Measurements from ENCODE around the gene OTUB2. TPM values are rescaled to one million over a fixed set of nuclear protein-coding genes. Genes with fewer than 3 reads are reported as not detected.

OTUB2 gene
- total and polyA plus RNA-seq, 2 experiments from 2014 or later, result 1.3 to 1.9 TPM

DNA sequence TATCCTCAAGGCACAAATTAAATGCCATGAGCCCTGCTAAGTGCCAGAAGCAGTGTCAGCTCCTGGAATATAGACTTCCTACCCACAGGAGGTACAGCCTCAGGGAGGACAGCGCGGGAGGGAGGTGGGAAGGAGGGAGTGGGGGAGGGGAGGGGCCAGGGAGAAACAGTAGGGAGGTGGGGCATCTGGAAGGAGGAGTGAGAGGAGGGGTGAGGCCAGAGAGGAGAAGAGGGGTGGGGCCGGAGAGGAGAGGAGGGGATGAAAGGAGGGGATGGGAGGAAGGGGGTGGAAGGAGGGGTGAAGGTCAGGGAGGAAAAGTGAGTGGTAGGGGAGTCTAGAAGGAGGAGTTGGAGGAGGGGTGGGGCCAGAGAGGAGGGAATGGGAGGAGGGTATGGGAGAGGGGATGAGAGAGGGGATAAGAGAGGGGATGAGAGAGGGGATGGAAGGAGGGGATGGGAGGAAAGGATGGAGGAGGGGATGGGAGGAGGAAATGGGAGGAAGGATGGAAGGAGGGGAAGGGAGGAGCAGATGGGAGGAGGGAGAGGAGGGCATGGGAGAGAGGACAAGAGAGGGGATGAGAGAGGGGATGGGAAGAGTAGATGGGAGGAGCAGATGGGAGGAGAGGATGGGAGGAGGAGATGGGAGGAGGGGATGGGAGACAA is 38.2 kb upstream of the OTUB2 start:
- 79 to 83% methylated on average over 2 to 3 of the region's 3 CpGs for WGBS, 2 experiments (ENCODE audit: low coverage in 1 of 2, low lambda C conversion rate in 2 of 2, missing lambda C conversion rate in 2 of 2)
- in situ Hi-C loops (cut with MboI), result no loop called here
- H3K27ac ChIP-seq, result no peak overlapping the region

GRCh38 chr14:93989939-93990338 is 36.2 kb upstream of the OTUB2 start:
- 83 to 84% methylated on average over 4 of the region's 4 CpGs for WGBS, 2 experiments (ENCODE audit: low coverage in 1 of 2, low lambda C conversion rate in 2 of 2, missing lambda C conversion rate in 2 of 2)
- Histone ChIP-seq H3F3A (ENCODE audit: insufficient read depth) (peaks cover 8% of the 10 kb centered on the region; the same call in 1 of the 2 replicates), H3K27ac (no peak overlapping the region), H3K79me2 (ENCODE audit: insufficient read depth) (no peaks in the 10 kb centered on the region), H3K4me3 (no peak overlapping the region), H3K9me2 (ENCODE audit: insufficient read depth) (no peaks in the 10 kb centered on the region), H2AFZ (no peak overlapping the region), H3K4me2 (ENCODE audit: unreplicated experiment) (no peak overlapping the region), H3K27me3 (replicated peaks; ENCODE audit: insufficient read depth) (no peaks in the 10 kb centered on the region), H3K9ac (no peak overlapping the region), H4K20me1 (ENCODE audit: insufficient read depth) (no peaks in the 10 kb centered on the region), H3K4me1 (ENCODE audit: insufficient read depth) (peaks cover 13% of the 10 kb centered on the region), H3K9me3 (ENCODE audit: low read depth) (no peaks in the 10 kb centered on the region), H3K36me3 (ENCODE audit: low read depth) (no peaks in the 10 kb centered on the region)
- TF ChIP-seq EZH2 (IDR thresholded peaks at IDR 0.05; ENCODE audit: insufficient read depth, poor library complexity, severe bottlenecking), result no peak
- TF ChIP-seq EZH2phosphoT487 (IDR thresholded peaks at IDR 0.05; ENCODE audit: insufficient read depth, low read depth), result no peak
- in situ Hi-C loops (cut with MboI), result no loop called here
- DNase-seq, result no peak

More for the DNA sequence above, 38.2 kb upstream of the OTUB2 start:
- Histone ChIP-seq H3K9ac (no peak overlapping the region), H2AFZ (no peak overlapping the region), H3K79me2 (ENCODE audit: insufficient read depth) (no peaks in the 10 kb centered on the region), H3K4me3 (no peak overlapping the region), H3K27me3 (replicated peaks; ENCODE audit: insufficient read depth) (no peaks in the 10 kb centered on the region), H3K36me3 (ENCODE audit: low read depth) (no peaks in the 10 kb centered on the region), H3K9me3 (ENCODE audit: low read depth) (no peaks in the 10 kb centered on the region), H3F3A (ENCODE audit: insufficient read depth) (peaks cover 8% of the 10 kb centered on the region; the same call in 1 of the 2 replicates), H3K4me2 (ENCODE audit: unreplicated experiment) (no peak overlapping the region), H3K9me2 (ENCODE audit: insufficient read depth) (no peaks in the 10 kb centered on the region), H3K4me1 (ENCODE audit: insufficient read depth) (peaks cover 20% of the 10 kb centered on the region), H4K20me1 (ENCODE audit: insufficient read depth) (no peaks in the 10 kb centered on the region)
- DNase-seq, result no peak
- no peak for TF ChIP-seq EZH2 (IDR thresholded peaks at IDR 0.05; ENCODE audit: insufficient read depth, poor library complexity, severe bottlenecking)
- no peak for TF ChIP-seq EZH2phosphoT487 (IDR thresholded peaks at IDR 0.05; ENCODE audit: insufficient read depth, low read depth)

DNA sequence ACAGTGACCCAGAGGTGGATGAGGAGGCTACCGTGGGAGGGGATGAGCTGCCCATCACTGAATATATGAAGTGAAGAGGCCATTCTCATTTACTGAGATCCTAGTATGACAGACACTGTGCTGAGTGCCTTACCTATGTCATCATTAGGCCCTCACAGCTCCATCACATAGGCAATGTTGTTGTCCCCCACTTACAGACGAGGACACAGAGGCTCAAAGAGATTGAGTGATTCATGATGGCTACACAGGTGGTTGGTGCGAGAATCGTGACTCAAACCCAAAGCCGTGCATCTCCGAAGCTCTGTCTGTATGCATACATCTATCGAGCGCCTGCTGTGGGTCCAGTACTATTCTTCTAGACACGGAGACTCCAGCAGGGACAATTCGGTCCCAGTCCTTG is 34.9 kb upstream of the OTUB2 start:
- in situ Hi-C loops (cut with MboI), result no loop called here
- H3F3A ChIP-seq (ENCODE audit: insufficient read depth), result peaks cover 8% of the 10 kb centered on the region; the same call in 1 of the 2 replicates
- no peak overlapping the region for H2AFZ ChIP-seq
- H3K27me3 ChIP-seq (replicated peaks; ENCODE audit: insufficient read depth), result no peaks in the 10 kb centered on the region
- H3K79me2 ChIP-seq (ENCODE audit: insufficient read depth), result no peaks in the 10 kb centered on the region
- no peak overlapping the region for H3K4me3 ChIP-seq
- no peaks in the 10 kb centered on the region for H3K9me3 ChIP-seq (ENCODE audit: low read depth)
- WGBS, 2 experiments (ENCODE audit: low coverage in 1 of 2, low lambda C conversion rate in 2 of 2, missing lambda C conversion rate in 2 of 2), result 87 to 89% methylated on average over 10 of the region's 10 CpGs
- H3K4me2 ChIP-seq (ENCODE audit: unreplicated experiment), result no peak overlapping the region
- no peak overlapping the region for H3K9ac ChIP-seq
- H4K20me1 ChIP-seq (ENCODE audit: insufficient read depth), result no peaks in the 10 kb centered on the region
- no peaks in the 10 kb centered on the region for H3K9me2 ChIP-seq (ENCODE audit: insufficient read depth)
- H3K4me1 ChIP-seq (ENCODE audit: insufficient read depth), result peaks cover 13% of the 10 kb centered on the region
- no peak for TF ChIP-seq EZH2 (IDR thresholded peaks at IDR 0.05; ENCODE audit: insufficient read depth, poor library complexity, severe bottlenecking)
- TF ChIP-seq EZH2phosphoT487 (IDR thresholded peaks at IDR 0.05; ENCODE audit: insufficient read depth, low read depth), result no peak
- no peak for DNase-seq
- H3K27ac ChIP-seq, result no peak overlapping the region
- H3K36me3 ChIP-seq (ENCODE audit: low read depth), result no peaks in the 10 kb centered on the region

- Histone ChIP-seq H3K4me2 (ENCODE audit: unreplicated experiment) (no peak overlapping the region), H3K9me3 (ENCODE audit: low read depth) (no peaks in the 10 kb centered on the region), H3K4me3 (no peak overlapping the region), H3K27ac (no peak overlapping the region), H2AFZ (no peak overlapping the region), H3K9me2 (ENCODE audit: insufficient read depth) (no peaks in the 10 kb centered on the region), H3K4me1 (ENCODE audit: insufficient read depth) (peaks cover 13% of the 10 kb centered on the region), H3K27me3 (replicated peaks; ENCODE audit: insufficient read depth) (no peaks in the 10 kb centered on the region), H3K9ac (no peak overlapping the region), H3F3A (ENCODE audit: insufficient read depth) (peaks cover 8% of the 10 kb centered on the region; the same call in 1 of the 2 replicates), H4K20me1 (ENCODE audit: insufficient read depth) (no peaks in the 10 kb centered on the region), H3K79me2 (ENCODE audit: insufficient read depth) (no peaks in the 10 kb centered on the region), H3K36me3 (ENCODE audit: low read depth) (no peaks in the 10 kb centered on the region)
- TF ChIP-seq EZH2 (IDR thresholded peaks at IDR 0.05; ENCODE audit: insufficient read depth, poor library complexity, severe bottlenecking), result no peak
- TF ChIP-seq EZH2phosphoT487 (IDR thresholded peaks at IDR 0.05; ENCODE audit: insufficient read depth, low read depth), result no peak
- in situ Hi-C loops (cut with MboI), result no loop called here
- WGBS, 2 experiments (ENCODE audit: low coverage in 1 of 2, low lambda C conversion rate in 2 of 2, missing lambda C conversion rate in 2 of 2), result 94% methylated on average over 4 of the region's 4 CpGs
- DNase-seq, result no peak
These were observed 34.5 kb upstream of the OTUB2 start for GRCh38 chr14:93991649-93992048.
